ENCODE measurements around the gene HACL1.
"Not testable (repeated sequence)": the region's sequence is repeated elsewhere in the genome, so short reads cannot be mapped to it uniquely, and the experiment has no call there.

Gene HACL1

DNA sequence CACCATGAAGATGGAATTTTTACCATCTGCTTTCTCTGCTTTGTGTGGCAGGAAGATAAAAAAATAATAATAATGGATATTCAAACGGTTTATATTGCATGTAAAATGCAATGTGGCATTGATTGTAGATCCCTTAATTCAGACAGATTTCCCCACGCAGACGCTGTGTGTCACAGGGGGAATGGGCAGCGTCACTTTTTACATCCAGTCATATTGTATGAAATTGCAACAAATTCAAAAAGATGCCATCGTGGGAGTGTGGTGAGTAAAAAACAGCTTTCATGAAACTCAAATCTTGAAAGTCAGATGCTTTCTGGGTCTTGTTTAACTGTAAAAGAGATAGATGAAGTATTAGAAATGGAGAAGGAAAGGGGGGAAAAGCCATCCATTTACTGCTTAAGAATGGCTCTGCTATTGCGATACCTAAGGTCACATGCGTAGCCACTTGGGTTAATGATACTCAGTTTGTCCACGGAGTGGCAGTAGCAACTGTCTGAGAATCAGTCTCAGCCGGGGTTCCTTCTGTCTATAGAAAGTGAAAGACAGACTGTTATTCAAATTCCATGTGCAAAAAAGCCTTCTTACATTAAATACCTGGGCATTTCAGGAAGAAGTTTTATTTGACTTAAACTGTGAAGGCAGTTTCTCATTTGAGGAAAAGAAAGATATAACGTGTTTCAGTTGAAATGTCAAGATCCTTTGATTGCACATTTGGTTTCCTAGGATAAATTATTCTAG, 28.7 kb upstream of the HACL1 start:
- peak; percentile 74 for DNase-seq (ENCODE audit: low spot score)

DNA sequence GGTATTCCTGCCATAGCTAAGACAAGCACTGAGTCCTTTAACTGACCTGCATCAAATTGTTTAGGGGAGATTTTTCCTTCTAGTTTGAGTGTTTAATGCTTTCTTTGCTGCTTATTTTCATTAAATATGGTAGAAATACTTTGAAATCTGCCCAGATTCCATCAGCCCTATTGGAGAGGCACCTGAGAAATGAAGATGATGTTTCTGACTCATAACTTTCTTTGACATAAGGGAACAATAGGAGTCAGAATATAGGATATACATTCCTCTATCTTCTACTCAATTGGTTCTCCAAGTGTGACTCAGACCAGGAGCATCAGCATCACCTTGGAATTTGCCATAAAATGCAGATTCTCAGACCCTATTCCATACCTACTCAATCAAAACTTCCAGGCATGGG, 27.6 kb upstream of the HACL1 start:
- no peak for DNase-seq (ENCODE audit: low spot score)

DNA sequence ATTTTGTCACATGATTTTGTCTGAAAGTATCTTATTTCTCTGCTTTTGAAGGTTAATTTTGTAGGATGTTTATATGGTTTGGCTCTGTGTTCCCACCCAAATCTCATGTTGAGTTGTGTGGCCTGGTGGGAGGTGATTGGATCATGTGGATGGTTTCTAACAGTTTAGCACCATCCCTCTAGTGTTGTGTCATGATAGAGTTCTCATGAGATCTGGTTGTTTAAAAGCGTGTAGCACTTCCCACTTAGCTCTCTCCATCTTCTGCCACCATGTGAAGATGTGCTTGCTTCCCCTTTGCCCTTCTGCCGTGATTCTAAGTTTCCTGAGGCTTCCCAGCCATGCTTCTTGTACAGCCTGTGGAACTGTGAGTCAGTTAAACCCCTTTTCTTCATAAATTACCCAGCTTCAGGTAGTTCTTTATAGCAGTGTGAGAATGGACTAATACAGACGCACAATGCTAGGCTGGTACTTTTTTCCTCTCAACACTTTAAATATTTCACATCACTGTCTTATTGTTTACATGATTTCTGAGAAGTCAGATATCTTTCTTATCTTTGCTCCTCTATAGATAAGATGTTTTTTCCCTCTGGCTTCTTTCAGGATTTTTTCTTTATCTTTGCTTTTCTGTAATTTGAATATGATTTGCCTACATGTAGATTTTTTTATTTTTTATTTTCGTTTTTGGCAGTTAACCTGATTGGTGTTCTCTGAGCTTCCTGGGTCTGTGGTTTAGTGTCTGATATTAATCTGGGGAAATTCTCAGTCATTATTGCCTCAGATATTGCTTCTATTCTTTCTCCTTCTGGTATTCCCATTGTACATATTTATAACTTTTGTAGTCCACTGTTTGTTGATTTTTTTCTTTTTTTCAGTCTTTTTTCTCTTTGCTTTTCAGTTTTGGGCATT, 22.4 kb upstream of the HACL1 start:
- no peak for DNase-seq (ENCODE audit: low spot score)

DNA sequence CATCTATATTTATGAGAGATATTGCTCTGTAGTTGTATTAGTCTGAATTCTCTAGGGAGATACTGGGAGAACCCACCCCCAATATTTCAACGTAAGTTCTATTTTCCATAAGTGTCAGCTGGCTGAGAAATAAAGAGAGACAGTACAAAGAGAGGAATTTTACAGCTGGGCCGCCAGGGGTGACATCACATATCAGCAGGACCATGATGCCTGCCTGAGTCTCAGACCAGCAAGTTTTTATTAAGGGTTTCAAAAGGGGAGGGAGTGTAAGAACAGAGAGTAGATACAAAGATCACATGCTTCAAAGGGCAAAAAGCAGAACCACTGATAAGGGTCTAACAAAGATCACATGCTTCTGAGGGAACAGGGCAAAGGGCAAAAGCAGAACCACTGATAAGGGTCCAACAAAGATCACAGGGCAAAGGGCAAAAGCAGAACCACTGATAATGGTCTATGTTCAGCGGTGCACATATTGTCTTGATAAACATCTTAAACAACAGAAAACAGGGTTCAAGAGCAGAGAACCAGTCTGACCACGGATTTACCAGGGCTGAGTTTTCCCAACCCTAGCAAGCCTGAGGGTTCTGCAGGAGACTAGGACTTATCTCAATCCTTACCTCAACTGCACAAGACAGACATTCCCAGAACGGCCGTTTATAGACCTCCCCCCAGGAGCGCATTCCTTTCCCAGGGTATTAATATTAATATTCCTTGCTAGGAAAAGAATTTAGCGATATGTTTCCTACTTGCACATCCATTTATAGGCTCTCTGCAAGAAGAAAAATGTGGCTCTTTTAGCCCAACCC, 18.5 kb upstream of the HACL1 start:
- DNase-seq (ENCODE audit: low spot score) = not testable (repeated sequence)

DNA sequence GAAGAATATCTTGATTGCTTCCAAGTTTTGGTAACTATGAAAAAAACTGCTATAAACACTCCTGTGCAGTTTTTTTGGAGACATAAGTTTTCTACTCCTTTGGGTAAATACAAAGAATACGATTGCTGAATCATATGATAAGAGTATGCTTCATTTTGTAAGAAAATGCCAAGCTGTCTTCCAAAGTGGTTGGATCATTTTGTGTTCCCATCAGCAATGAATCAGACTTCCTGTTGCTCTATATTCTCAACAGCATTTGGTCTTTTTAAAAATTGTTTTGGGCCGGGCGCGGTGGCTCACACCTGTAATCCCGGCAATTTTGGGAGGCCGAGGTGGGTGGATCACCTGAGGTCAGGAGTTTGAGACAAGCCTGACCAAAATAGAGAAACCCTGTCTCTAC, 14.7 kb upstream of the HACL1 start:
- DNase-seq (ENCODE audit: low spot score) = no peak

GRCh38 chr3:15614958-15615357, 13.6 kb upstream of the HACL1 start:
- DNase-seq (ENCODE audit: low spot score) = no peak

- DNase-seq (ENCODE audit: low spot score) = no peak
Observed at GRCh38 chr3:15612001-15612400, 10.6 kb upstream of the HACL1 start.

DNA sequence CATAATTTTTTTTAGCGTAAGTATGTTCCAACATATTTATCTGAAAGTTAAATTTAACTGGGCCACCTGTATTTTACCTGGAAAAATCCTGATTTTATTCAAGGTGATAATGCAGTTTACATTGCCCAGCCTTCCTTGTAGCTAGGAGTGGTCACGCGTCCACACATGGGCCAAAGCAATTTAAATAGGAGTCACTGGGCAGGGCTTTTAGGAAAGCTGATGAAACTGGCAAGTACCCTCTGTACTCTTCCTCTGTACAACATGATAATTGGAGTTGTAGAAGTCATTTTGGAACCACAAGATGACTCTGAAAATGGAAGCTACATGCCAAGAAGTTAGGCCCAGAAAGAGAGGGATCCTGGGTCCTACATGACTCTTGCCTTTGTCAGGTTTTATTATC, 9.6 kb upstream of the HACL1 start:
- DNase-seq (ENCODE audit: low spot score) = no peak

DNA sequence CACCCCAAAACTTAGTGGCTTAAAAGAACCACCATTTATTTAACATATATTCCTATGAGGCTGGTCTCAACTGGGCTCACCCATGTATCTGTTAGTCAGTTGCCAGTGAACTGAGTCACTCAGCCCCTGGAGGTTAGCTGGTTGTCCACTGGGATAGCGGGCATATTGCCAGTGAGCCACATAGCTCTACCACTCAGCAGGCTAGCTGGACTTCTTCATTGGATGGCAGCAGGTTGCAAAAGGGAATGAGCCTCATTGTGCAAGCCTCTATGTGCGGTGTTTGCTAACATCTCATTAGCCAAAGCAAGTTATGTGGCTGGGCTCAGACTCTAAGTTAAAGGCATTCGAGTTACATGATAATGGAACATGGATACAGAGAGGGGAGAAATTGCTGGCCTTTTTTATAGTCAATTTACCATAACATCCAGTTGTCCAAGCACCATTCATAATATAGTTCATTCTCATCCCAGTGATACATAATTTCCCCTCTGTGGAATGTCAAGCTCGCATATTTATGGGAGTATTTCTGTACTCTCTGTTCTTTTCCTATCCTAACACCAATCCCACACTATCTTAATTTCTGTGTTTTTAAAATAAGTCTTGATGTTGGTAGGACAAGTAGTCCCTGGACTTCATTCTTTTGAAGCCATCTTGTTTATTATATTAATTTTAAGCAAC, 8.9 kb upstream of the HACL1 start:
- no peak for DNase-seq (ENCODE audit: low spot score)

- no peak for DNase-seq (ENCODE audit: low spot score)
Observed at GRCh38 chr3:15606434-15606891, 5.1 kb upstream of the HACL1 start.

GRCh38 chr3:15604584-15604983, 3.2 kb upstream of the HACL1 start:
- DNase-seq (ENCODE audit: low spot score) = not testable (repeated sequence)

DNA sequence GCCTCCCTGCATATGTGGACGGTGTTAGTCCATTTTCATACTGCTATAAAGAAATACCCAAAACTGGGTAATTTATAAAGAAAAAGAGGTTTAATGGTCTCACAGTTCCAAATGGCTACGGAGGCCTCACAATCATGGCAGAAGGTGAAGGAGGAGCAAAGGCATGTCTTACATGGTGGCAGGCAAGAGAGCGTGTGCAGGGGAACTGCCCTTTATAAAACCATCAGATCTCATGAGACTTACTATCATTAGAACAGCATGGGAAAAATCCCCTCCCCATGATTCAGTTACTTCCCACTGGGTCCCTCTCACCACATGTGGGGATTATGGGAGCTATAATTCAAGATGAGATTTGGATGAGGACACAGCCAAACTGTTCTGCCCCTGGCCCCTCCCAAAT, 1.4 kb upstream of the HACL1 start:
- DNase-seq (ENCODE audit: low spot score) = not testable (repeated sequence)

- peak; percentile 45 for DNase-seq (ENCODE audit: low spot score)
Observed at GRCh38 chr3:15602146-15602536, 772 bp upstream of the HACL1 start.

- no peak for DNase-seq (ENCODE audit: low spot score)
Observed at GRCh38 chr3:15601046-15601398, 347 bp downstream of the HACL1 start.

- DNase-seq (ENCODE audit: low spot score) = no peak
Observed at GRCh38 chr3:15595955-15596354, 5.4 kb downstream of the HACL1 start.

- DNase-seq (ENCODE audit: low spot score) = no peak
Observed at GRCh38 chr3:15592968-15593367, 8.4 kb downstream of the HACL1 start.

- DNase-seq (ENCODE audit: low spot score) = no peak
Observed at GRCh38 chr3:15591928-15592327, 9.4 kb downstream of the HACL1 start.

DNA sequence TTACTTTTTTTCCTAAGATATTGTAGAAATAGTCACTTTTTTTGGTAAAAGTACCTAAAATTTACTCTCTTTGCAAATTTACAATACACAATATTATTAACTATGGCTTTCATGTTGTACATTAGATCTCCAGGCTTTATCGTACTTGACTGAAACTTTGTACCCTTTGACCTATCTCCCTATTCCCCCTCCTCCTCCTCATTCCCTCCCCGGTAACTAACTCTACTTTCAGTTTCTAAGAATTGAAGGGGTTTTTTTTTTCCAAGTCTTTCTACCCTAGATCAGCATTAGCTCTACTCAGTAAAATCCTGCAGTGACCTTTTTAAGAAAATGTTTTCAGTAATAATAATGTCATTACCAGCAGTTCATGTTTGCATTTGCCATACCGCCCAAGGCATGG, 10.1 kb downstream of the HACL1 start:
- no peak for DNase-seq (ENCODE audit: low spot score)

GRCh38 chr3:15585111-15585845, 16.1 kb downstream of the HACL1 start:
- DNase-seq (ENCODE audit: low spot score) = no peak

GRCh38 chr3:15581471-15582394, 19.6 kb downstream of the HACL1 start:
- no peak for DNase-seq (ENCODE audit: low spot score)
